AG10803 (cell line): ENCODE results near the gene SUCLG2.

Experiments used
- DNase-seq: peaks from one replicate; pipeline ENCODE4 v3.0.0; 2010; ENCODE audit warnings: low read depth
- H3K4me3 ChIP-seq: 2 replicates; pipeline ENCODE4 v1.5.1; 2011; ENCODE audit warnings: mild to moderate bottlenecking, low read length, control low read depth
- TF ChIP-seq, protein P1 (sequence below): conservative IDR thresholded peaks from 2 replicates; pipeline ENCODE4 v1.5.1; 2011; ENCODE audit warnings: mild to moderate bottlenecking, low read length, control low read depth, inconsistent platforms

SUCLG2 gene

DNA sequence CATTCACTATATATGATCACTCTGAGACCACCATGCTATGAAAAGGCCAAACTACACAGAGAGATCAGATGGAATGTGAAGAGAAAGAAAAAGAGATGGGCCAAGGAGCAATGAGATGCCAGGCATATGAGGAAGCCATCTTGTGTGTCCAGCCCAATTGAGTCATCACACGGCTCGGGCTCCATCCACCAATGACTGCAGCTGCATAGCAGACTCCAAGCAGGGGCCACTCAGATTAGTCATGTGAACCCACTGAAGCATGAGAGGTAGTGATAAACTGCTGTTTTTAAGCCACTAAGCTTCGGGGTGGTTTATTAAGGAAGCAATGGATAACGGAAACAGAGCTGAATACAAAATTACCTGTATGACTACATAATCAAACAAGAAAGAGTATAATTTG, 185.9 kb downstream of the SUCLG2 start:
- DNase-seq = no peak
- H3K4me3 ChIP-seq = no peak overlapping the region
- TF ChIP-seq, protein P1, sequence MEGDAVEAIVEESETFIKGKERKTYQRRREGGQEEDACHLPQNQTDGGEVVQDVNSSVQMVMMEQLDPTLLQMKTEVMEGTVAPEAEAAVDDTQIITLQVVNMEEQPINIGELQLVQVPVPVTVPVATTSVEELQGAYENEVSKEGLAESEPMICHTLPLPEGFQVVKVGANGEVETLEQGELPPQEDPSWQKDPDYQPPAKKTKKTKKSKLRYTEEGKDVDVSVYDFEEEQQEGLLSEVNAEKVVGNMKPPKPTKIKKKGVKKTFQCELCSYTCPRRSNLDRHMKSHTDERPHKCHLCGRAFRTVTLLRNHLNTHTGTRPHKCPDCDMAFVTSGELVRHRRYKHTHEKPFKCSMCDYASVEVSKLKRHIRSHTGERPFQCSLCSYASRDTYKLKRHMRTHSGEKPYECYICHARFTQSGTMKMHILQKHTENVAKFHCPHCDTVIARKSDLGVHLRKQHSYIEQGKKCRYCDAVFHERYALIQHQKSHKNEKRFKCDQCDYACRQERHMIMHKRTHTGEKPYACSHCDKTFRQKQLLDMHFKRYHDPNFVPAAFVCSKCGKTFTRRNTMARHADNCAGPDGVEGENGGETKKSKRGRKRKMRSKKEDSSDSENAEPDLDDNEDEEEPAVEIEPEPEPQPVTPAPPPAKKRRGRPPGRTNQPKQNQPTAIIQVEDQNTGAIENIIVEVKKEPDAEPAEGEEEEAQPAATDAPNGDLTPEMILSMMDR = no peak

DNA sequence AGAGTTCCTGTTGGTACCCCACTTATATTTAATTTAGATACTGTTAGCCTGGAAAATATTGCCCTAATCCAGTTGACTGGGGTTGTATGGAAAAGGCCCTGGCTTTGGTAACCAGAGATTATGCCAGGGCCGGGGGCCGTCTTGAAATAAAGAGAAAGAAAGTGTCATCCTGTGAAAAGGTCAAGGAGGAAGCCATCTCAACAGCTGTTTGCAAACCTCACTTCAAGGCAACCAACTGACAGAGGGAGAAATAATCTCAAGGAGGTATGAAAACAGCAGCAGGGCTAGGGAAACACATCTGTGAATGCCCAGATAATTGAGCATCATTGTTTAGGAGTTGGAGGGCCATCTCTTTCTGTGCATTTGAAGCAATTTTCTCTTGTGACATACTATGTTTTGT, 190.8 kb downstream of the SUCLG2 start:
- TF ChIP-seq, protein P1 = no peak
- DNase-seq = no peak
- no peak overlapping the region for H3K4me3 ChIP-seq

DNA sequence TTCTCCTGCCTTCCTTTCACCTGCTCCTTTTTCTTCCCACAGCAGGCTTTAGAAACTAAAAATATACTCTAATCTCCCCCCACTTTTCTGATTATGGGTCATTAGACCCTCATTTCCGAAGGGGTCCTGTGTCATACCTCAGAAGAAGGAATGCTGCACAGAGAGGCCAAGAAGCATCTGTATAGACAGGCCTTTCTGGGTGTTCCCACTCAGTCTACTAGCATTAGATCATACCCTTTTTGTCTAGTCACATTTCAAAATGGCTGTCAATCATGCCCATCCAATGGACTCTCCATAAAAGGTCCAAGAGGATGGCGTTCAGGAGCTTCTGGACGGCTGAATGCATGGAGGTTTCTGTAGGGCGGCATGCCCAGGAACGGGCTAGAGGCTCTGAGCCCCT, 192.2 kb downstream of the SUCLG2 start:
- DNase-seq = no peak
- TF ChIP-seq, protein P1 = no peak
- H3K4me3 ChIP-seq = no peak overlapping the region

DNA sequence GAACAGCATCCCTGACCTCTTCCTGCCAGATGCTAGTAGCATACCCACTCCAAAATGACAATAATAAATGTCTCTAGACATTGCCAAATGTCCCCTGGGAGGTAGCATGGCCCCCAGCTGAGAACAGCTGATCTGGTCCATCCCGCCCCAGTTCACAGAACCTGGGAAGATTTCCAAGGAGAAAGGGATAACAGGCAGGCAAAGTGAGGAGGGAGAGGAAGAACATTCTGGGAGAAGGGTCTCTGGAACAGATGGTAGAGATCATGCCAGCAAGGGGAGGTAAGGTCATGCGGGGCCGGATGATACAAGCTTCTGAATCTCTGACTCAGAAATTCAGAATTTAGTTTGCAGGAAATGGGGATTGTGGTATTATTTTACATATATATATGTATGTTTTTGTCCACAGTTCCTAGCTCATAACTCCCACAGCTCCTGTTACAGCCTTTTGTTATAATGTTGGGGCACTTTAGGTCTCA, 192.7 kb downstream of the SUCLG2 start:
- peak; percentile 43 for DNase-seq
- no peak overlapping the region for H3K4me3 ChIP-seq
- TF ChIP-seq, protein P1 = no peak

DNA sequence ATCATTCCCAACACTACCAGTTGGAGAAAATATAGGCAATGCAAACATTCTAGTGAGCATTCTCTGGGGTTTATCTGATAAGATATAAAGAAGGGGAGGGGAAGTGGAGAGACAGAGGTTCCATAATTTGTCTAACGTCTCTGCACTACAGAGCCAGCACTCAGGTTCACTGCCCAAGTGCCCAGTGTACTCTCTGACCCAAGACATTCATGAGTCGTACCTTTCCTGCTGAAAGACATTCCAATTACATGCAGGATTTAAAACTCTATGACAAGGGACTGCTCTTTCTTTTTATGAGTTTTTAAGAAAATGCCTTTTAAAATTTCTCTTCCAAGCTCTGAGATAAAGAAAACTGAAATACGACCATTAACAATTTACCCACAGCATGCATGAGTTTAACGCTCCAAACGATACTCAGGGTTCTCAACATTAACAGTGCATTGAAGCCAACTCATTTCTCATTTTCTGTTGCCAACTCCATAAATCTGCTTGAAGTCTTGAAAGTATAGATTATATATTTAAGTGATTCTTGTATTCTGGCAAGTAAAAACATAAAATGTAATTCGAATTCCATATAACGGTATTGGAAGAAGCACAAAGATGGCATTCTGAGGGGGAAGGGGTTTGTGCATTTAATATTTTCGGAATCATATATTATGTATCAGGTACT, 193.4 kb downstream of the SUCLG2 start:
- TF ChIP-seq, protein P1 = no peak
- no peak for DNase-seq
- H3K4me3 ChIP-seq = no peak overlapping the region

DNA sequence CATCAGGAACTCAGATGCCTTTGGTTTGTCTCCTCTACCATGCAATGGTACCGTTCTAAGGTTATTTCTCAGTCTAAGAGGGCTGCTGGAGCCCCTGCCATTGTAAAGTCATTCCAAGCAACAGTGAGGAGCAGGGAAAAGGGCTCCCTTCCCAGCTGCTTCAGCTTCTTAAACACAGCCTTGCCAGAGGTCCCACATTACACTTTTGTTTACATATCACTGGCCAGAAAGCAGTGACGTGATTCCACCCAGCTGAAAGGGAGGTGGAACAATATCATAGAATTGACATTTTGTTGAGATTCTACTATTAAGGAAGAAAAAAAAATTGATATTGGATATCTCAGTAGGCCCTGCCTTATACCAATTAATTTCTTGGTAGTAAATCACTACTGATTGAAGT, 194.6 kb downstream of the SUCLG2 start:
- TF ChIP-seq, protein P1 = no peak
- DNase-seq = no peak
- H3K4me3 ChIP-seq = no peak overlapping the region

DNA sequence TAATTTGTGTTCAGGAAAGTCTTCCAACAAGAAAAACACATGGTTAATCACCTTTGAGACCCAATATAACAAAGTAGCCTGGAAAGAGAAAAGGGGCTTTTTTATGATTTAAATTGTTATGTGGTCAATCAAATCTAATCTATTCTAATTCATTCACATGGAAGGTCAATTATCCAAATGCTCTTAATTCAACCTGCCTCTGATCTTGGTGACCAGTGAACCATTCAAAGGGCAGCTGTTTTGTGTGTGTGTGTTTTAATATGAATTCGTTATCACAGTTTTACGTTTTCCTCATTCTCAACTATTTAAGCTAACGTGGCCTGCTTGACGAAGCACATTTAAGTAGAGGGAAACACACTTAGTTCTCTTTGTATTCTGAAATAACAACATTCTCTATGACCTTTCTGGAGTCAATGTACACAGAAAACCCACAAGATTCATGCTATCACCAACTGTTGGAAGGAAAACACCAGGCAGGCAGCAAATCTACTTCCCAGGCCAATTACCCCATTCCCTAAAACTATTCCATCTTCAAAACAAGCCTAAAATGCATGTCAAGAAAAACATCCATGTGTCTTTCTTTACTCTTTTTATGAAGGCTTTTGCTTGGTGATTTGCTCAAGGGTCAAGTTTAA, 195.4 kb downstream of the SUCLG2 start:
- DNase-seq = no peak
- no peak overlapping the region for H3K4me3 ChIP-seq
- TF ChIP-seq, protein P1 = no peak
